Measurements from ENCODE around the gene SPTB.
A peak's percentile ranks its signal among the peaks of the same experiment; 100 is the strongest.

SPTB gene

DNA sequence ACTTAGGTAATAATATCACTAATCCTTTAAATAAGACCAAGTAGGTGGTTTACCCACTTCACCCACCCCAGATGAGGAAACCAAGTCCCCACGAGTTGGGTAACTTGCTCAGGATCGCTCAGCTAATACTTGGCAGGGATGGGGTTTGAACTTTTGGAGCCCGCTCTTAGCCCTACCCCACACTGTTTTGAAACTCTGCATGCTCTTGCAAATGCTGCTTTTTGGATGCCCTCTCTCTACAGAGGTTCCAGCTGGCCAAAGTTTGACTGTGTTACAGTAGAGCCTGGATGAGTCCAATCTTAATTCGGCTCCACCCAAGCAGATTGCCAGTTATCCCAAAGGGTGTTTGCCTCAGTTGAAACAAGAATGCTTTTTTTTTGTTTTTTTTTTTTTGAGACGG lies 168.7 kb downstream of the SPTB start:
- TF ChIP-seq, protein P1, sequence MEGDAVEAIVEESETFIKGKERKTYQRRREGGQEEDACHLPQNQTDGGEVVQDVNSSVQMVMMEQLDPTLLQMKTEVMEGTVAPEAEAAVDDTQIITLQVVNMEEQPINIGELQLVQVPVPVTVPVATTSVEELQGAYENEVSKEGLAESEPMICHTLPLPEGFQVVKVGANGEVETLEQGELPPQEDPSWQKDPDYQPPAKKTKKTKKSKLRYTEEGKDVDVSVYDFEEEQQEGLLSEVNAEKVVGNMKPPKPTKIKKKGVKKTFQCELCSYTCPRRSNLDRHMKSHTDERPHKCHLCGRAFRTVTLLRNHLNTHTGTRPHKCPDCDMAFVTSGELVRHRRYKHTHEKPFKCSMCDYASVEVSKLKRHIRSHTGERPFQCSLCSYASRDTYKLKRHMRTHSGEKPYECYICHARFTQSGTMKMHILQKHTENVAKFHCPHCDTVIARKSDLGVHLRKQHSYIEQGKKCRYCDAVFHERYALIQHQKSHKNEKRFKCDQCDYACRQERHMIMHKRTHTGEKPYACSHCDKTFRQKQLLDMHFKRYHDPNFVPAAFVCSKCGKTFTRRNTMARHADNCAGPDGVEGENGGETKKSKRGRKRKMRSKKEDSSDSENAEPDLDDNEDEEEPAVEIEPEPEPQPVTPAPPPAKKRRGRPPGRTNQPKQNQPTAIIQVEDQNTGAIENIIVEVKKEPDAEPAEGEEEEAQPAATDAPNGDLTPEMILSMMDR (IDR thresholded peaks at IDR 0.05; ENCODE audit: low read depth, low read length, missing control alignments) = no peak
- in situ Hi-C loops (cut with HindIII; ENCODE audit: low sequenced_read_pairs) = no loop called here
- H3K4me3 ChIP-seq (ENCODE audit: low read depth, low read length) = no peak overlapping the region
- no peak for DNase-seq (ENCODE audit: low read depth)

DNA sequence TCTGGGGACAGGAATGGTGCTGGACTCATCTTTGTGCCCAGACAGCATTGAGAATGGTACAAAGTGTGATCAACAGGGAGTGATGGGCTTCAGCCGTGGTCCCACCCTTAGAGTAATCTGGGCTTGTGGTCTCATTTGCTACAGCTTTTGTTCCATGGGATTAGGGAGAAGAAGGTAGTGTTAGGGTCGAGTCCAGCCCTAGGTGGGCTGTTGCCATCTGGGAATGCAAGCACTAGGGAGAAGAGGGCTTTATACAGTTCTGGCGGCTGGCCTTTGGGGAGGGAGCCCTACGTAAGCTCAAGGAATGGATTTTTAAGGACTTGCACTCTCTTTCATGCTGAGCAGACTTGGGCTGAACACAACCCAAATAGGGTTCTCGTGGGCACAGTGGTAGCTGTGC lies 170.6 kb downstream of the SPTB start:
- H3K4me3 ChIP-seq (ENCODE audit: low read depth, low read length) = no peak overlapping the region
- in situ Hi-C loops (cut with HindIII; ENCODE audit: low sequenced_read_pairs) = no loop called here
- DNase-seq (ENCODE audit: low read depth) = no peak
- TF ChIP-seq, protein P1 (IDR thresholded peaks at IDR 0.05; ENCODE audit: low read depth, low read length, missing control alignments) = no peak

DNA sequence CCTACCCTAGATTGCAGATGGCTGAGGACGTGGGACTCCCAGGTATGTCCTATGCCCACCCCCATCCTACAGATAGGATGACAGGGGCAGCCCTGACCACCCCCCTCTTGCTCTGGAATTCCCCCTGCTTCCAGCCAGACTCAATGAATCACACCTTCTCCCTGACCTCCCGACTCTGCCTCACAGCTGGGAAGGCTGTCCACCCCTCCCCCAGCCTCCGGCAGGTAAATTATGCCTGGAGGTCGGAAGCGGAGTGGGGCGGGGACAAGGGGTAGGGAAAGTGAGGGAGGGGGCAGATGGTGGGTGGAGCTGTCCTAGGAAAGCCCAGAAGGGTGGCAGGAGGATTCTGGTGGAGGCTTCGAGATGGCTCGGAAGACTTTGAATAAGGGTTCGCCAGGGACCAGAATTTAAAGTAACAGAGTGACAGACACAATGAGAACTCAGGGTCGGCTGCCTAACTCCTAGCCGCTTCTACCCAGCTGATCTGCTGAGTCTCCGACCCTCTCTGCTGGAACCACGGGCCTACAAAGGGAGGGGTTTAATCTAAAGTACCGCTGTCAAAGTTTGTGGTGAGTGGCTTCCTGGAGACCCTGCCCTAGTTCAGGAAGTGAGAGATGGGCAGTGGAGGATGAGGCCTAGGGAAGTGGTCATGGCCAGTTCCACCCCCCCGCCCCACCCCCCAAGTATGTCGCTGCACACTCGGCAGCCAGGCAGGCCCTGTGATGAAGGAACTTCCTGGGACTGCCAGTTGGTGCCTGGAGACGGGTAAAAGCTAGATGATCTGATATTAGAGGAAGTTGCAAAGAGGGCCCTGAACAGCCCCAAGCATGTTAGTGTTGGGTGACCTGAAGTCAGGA lies 171.3 kb downstream of the SPTB start:
- TF ChIP-seq, protein P1 (IDR thresholded peaks at IDR 0.05; ENCODE audit: low read depth, low read length, missing control alignments) = no peak
- DNase-seq (ENCODE audit: low read depth) = no peak
- in situ Hi-C loops (cut with HindIII; ENCODE audit: low sequenced_read_pairs) = no loop called here
- H3K4me3 ChIP-seq (ENCODE audit: low read depth, low read length) = no peak overlapping the region

- no peak overlapping the region for H3K4me3 ChIP-seq (ENCODE audit: low read depth, low read length)
- in situ Hi-C loops (cut with HindIII; ENCODE audit: low sequenced_read_pairs) = no loop called here
- DNase-seq (ENCODE audit: low read depth) = peak; percentile 70
- TF ChIP-seq, protein P1 (IDR thresholded peaks at IDR 0.05; ENCODE audit: low read depth, low read length, missing control alignments) = no peak
These were observed 172.0 kb downstream of the SPTB start for GRCh38 chr14:64707661-64708060.

DNA sequence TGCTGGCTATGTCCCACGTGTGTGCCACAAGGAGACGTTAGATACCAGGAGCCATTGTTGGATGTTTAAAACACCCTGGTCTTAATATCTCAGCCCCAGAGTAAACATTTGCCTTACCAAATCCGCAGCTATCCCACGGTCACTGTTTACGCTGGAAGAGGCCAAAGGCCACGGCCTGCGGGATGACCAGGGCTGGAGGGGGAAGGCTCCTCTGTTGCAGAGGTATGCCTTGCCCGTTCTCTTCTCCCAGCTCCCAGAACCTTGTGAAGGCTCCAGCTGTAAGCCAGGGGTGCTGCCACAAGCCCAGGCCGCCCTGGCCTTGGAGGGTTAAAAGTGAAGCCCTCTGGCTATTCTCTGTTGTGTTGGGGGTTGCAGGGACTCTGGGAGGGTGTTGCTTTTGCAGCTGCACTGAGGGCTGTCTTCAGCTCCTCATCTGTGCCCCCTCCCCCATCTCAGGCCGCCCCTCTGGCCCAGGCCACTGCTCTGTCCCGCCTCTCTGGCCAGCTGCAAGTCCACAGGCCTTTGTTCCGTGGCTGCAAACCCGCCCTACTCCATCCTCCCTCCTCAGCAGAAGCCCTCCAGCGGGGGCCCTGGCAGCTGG lies 173.0 kb downstream of the SPTB start:
- TF ChIP-seq, protein P1 (IDR thresholded peaks at IDR 0.05; ENCODE audit: low read depth, low read length, missing control alignments) = no peak
- DNase-seq (ENCODE audit: low read depth) = no peak
- in situ Hi-C loops (cut with HindIII; ENCODE audit: low sequenced_read_pairs) = no loop called here
- H3K4me3 ChIP-seq (ENCODE audit: low read depth, low read length) = no peak overlapping the region

DNA sequence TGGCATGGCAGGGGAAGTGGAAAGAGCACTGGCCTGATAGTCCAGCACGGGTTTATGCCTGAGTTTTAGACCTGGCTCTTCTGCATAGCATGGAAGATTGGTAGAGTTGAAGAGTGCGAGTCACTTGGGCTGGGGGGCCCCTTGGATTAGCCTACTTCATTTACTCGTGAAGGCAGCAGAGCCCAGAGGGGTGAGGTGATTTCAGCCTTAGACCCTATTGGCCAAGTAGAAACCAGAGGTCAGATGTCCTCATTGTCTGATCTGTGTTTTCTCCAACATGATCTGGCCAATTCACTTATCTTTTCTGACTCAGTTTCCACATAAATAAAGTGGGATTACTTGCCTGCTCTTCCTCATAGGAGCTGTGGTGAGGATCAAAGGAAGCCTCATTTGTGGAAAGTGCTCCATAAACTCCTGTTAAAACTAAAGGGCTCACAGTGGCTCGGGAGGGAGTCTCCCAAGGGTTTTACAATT lies 173.6 kb downstream of the SPTB start:
- in situ Hi-C loops (cut with HindIII; ENCODE audit: low sequenced_read_pairs) = no loop called here
- DNase-seq (ENCODE audit: low read depth) = no peak
- peak overlapping the region; percentile 74 for H3K4me3 ChIP-seq (ENCODE audit: low read depth, low read length)
- TF ChIP-seq, protein P1 (IDR thresholded peaks at IDR 0.05; ENCODE audit: low read depth, low read length, missing control alignments) = no peak
